LNCAP (cell line): ENCODE results near the gene RAPGEF1.

ENCODE experiments used
- CTCF ChIP-seq: fragments of 450-650 bp; IDR thresholded peaks from 2 replicates; pipeline ENCODE4 v1.5.1; 2017; ENCODE audit warnings: mild to moderate bottlenecking

The RAPGEF1 gene

GRCh38 chr9:131732636-131733289 is 7.1 kb downstream of the RAPGEF1 start:
- no peak for TF ChIP-seq CTCF

- TF ChIP-seq CTCF: no peak
These were observed 7.8 kb downstream of the RAPGEF1 start for GRCh38 chr9:131732061-131732526.

- TF ChIP-seq CTCF: no peak
These were observed 8.2 kb downstream of the RAPGEF1 start for GRCh38 chr9:131731644-131732043.

GRCh38 chr9:131731237-131731636 is 8.6 kb downstream of the RAPGEF1 start:
- no peak for TF ChIP-seq CTCF

GRCh38 chr9:131728961-131729360 is 10.9 kb downstream of the RAPGEF1 start:
- TF ChIP-seq CTCF: no peak

- TF ChIP-seq CTCF: no peak
These were observed 11.3 kb downstream of the RAPGEF1 start for GRCh38 chr9:131728546-131728910.

GRCh38 chr9:131727795-131728545 is 11.9 kb downstream of the RAPGEF1 start:
- TF ChIP-seq CTCF: no peak
